IPS-NIHi11 (cell line): ENCODE measurements around the gene GPR135.

Experiments used
- DNase-seq: peaks from one replicate; pipeline ENCODE4 v3.0.0; 2012; ENCODE audit warnings: mixed read lengths, low spot score

The GPR135 gene

GRCh38 chr14:59422069-59422881, 42.9 kb downstream of the GPR135 start:
- no peak for DNase-seq

GRCh38 chr14:59419303-59419702, 45.9 kb downstream of the GPR135 start:
- no peak for DNase-seq

- no peak for DNase-seq
Measured at GRCh38 chr14:59417311-59417710, 47.9 kb downstream of the GPR135 start.

- DNase-seq = no peak
Measured at GRCh38 chr14:59415836-59416602, 49.2 kb downstream of the GPR135 start.
